DMS79 treated with DMSO at 0.1 percent for 48 hours (cell line): Measurements from ENCODE around the gene ZNF595.
"Not testable (repeated sequence)": the region's sequence is repeated elsewhere in the genome, so short reads cannot be mapped to it uniquely, and the experiment has no call there.

ENCODE experiments used
- DNase-seq: peaks from one replicate; lab custom pipeline; 2025; lab: John Stamatoyannopoulos, UW

Gene ZNF595

DNA sequence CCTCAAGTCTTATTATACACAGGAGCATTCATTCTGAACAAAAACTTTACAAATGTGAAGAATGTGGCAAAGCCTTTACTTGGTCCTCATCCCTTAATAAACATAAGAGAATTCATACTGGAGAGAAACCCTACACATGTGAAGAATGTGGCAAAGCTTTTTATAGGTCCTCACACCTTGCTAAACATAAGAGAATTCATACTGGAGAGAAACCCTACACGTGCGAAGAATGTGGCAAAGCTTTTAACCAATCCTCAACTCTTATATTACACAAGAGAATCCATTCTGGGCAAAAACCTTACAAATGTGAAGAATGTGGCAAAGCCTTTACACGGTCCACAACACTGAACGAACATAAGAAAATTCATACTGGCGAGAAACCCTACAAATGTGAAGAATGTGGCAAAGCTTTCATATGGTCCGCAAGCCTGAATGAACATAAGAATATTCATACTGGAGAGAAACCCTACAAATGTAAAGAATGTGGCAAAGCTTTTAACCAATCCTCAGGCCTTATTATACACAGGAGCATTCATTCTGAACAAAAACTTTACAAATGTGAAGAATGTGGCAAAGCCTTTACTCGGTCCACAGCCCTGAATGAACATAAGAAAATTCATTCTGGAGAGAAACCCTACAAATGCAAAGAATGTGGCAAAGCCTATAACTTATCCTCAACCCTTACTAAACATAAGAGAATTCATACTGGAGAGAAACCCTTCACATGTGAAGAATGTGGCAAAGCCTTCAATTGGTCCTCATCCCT lies 33.6 kb downstream of the ZNF595 start:
- DNase-seq: not testable (repeated sequence)

DNA sequence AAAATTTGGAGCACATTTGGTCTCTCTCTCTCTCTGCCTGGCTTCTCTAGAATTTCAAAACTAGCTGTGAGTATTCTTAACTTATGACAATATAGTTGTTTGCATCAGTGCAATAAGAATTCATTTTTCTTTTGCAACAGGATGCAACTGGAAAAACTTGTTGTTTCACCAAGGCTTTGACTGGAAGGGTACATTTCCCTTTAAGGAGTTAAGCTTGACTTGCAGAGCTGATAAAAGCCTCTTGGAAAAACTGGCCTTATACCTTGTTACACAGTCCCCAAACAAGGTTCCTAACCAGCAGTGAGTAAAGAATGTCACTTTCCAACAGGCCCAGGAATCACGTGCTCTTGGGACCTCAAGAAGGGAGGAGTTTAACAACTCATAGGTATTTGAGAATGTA lies 45.3 kb downstream of the ZNF595 start:
- DNase-seq: no peak

- no peak for DNase-seq
These were observed 46.7 kb downstream of the ZNF595 start for GRCh38 chr4:99863-100262.

DNA sequence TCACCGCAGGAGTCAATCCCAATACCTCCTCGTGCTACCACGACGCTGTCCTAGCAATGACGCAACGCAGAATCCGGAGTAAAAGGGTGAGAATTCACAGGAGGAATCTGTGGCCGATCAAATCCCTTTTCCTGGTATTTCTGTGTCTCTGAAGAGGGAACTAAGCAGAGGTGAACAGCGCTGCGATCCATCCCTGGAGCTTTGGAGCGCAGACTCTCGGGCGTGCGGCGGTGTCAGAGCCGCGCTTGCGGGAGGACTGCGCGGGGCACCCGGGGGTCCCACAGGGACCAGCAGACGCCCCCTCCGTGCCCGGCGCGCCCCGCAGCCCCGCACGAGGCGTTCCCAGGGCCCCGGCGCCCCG lies 53.9 kb downstream of the ZNF595 start:
- DNase-seq: no peak

DNA sequence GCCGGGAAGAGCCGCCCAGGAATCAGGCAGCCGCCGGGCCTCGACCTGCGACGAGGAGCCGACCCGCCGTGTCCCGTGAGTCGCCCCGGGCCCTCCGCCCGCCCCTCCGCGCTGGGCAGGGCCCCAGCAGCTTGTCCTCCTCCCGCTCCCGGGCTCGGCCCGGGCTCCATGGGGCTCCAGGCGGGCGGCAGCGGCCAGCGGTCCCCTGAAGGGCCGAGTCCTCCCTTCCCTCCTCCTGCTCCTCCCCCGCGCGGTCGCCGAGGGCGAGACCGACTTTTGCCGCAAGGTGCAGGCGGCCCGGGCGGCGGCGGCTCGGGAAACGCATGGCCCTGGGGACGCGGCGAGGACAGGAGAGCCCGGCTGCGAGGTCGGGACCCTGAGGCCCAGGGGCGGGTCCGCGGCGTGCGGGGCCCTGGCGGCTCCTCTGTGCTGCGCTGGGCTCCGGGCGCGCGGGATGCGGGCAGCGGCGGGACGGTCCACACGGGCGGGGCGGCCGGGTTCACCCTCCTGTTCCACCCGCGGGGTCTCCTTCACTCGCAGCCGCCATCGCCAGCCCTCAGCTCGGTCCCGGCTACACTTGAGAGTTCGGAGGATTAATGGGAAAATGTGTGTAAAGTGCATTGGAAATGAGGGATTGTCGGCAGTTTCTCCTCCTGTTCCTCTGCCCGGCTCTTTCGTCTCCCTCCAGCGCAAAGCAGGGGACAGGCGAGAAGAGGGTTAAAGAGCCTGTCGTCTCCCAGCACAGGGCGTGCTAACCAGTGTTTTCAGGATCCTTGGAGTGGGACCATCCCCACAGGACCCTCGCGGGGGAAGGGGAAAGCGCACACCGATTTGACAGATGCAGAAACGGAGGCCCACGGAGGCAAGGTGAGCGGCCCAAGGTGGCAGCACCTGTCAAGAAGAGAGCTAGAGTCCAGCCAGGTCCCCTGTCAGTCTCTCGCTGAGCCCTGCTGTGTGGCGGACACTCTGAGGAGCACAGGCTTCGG lies 54.6 kb downstream of the ZNF595 start:
- DNase-seq: no peak

GRCh38 chr4:112771-113170 lies 59.6 kb downstream of the ZNF595 start:
- no peak for DNase-seq

DNA sequence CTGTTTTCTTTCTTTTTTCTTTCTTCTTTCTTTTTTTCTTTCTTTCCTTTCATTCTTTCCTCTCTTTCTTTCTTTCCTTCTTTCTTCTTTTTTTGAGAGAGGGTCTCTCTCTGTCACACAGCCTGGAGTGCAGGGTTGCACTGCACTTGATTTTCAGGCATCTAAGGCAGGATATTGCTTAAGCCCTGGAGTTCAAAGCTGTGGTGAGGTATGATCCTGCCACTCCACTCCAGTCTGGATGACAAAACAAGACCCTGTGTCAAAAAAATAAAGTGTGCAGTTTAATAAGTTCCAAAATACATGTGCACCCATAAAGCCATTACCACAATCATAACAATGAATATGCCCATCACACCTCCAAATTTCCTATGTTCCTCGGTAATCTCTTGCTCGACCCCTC lies 60.6 kb downstream of the ZNF595 start:
- DNase-seq: no peak

GRCh38 chr4:114149-114548 lies 61.0 kb downstream of the ZNF595 start:
- no peak for DNase-seq

DNA sequence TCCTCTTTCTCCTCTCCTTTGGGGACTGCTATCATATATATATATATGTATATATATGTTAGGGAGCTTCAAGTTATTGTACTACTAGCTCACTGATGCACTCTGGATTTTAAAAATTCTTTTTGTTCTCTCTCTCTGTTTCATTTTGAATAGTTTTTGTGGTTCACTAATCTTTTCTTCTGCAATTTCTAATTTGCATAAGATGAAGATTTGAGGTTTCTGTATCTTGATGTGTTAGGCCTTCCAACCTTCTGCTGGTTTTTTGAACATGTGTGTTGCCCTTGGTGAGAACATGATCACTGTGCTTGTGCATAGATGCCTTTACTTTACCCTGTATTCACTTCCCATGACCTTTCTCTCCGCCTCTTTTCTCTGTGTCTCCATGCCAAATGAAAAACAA lies 63.4 kb downstream of the ZNF595 start:
- no peak for DNase-seq

GRCh38 chr4:120616-121015 lies 67.5 kb downstream of the ZNF595 start:
- no peak for DNase-seq

- DNase-seq: no peak
These were observed 68.4 kb downstream of the ZNF595 start for GRCh38 chr4:121408-122084.

DNA sequence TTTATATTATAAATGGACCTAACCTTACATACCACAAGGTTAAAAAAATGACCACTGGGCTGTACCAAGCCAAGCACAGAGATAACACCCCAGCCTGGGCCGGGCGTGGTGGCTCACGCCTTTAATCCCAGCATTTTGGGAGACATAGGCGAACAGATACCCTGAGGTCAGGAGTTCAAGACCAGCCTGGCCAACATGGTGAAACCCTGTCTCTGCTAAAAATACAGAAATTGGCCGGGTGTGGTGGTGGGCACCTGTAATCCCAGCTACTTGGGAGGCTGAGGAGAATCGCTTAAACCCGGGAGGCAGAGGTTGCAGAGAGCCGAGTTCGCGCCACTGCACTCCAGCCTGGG lies 70.8 kb downstream of the ZNF595 start:
- DNase-seq: not testable (repeated sequence)

DNA sequence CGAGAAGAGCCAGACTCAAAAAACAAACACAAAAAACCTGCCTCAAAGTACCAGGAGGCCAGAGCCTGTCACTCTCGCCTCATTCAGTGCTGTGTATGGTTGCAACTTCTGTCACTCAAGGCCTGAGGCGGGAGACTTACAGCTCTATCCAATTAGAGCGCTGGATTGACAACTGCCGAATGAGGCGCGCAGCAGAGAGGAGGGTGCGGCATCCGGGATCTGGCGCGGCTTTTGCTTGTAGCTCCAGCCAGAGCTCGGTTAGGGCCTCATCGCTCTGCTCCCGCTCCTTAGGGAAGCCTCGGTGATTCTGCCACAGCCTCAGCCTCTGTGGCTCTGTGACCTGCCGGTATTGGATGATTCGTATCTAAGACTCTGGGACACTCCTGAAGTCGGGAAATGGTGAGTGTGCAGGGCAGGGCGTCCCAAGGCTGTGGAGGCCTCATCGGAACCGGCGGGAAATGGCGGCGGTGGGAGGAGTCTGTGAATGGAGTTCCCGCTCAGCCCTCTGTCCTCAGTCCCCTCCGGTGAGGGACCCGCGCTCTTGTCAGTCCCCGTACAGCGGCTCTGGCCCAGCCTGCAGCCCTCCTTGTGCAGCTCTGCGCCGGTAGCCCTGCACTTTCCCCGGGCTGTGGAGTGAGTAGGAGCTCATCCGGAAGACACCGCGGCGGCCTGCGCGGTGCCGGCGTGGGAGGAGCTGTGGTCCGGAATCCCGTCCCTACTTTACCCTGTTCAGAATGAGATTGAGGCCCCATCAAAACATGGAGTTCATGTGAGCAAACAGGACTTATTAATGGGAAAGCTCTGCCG lies 71.4 kb downstream of the ZNF595 start, which contains the start of gene ZNF718:
Gene ZNF718 (plus strand): TSS at position 227 of the 807 bp plus-strand sequence. CDS start 170 bp downstream, at position 397.
- peak; percentile 83 for DNase-seq

GRCh38 chr4:125091-125771 lies 72.1 kb downstream of the ZNF595 start:
- DNase-seq: peak; percentile 19

GRCh38 chr4:125833-126232 lies 72.7 kb downstream of the ZNF595 start:
- DNase-seq: no peak

GRCh38 chr4:132483-132882 lies 79.4 kb downstream of the ZNF595 start:
- no peak for DNase-seq
